Daoy (cell line): ENCODE results near the gene GSG1L. TPM values are rescaled to one million over a fixed set of nuclear protein-coding genes. Genes with fewer than 3 reads are reported as not detected.

Experiments used
- DNase-seq: peaks from one replicate; pipeline ENCODE4 v3.0.0-alpha.2; 2015; ENCODE audit warnings: low read depth
- total RNA-seq: library from RNA; depleted of rRNA; stranded (reverse); fragments of >200 nt; shearing (Covaris generic); gene quantifications from 2 replicates; pipeline ENCODE4 v1.2.3, GENCODE V29; 2014

GSG1L gene
- total RNA-seq, 1 experiment from 2014 or later: not detected

DNA sequence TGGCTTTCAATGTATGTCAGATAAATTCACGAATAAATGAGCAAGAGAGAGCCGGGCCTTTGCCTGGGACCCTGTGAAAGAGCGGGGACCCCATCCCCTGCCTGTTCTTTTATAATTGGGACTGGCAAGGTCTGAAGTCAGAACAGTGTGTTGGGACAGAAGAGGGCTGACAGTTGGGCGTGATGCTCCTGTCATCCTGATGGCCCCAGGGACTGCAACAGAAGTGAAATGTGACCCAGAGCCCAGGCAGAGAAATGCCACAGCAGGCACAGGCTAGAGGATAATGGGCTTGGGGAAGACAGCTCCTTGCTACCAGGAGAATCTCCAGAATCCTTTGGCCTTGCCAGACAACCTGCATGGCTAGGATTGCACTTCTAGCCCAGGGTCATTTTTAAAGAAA is 37.9 kb downstream of the GSG1L start:
- no peak for DNase-seq

DNA sequence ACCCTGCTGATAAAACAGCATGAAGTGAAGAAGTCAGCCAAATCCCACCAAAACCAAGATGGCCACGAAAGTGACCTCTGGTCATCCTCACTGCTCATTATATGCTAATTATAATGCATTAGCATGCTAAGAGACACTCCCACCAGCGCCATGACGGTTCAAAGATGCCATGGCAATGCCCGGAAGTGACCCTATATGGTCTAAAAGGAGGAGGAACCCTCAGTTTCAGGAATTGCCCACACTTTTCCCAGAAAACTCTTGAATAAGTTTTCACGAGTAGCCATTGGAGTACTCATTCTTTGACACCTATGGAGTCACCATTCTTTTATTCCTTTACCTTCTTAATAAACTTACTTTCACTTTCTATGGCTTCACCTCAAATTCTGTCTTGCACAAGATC is 44.3 kb downstream of the GSG1L start:
- DNase-seq: no peak

DNA sequence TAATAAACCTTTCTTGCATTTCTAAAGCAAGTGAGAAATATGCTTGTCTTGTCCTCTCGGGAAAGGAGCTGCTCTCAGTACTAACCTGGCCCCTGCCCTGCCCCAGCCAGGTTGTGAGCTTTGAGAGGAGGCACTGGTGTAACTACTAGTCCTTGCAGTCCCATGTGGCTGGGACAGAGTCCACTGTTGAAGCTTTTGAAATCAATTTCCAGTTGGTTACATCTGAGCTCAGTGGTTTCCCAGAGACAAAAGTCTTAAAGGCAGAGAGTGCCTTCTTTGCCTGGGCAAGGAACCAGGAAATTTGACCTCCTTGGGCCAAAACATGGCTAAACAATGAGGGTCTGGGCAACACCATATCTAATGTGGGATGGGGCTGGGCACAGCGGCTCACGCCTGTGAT is 48.7 kb downstream of the GSG1L start:
- no peak for DNase-seq

DNA sequence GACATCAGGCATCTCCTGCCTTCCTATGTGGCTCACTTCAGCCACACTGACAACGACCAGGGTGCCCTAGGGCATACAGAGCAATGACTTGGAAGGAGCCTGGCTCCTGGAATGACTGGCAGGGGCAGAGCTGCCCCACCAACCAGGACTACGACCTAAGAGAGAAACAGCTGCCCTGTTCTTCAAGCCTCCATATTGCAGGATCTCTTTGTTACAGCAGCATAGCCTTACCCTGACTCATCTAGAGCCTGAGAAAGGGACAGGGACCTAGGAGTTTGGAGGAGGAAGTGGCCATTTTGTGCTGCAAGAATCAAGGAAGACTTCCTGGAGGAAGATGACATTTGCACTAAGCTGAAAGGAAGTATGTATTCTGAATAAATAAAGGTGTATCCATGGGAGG is 49.6 kb downstream of the GSG1L start:
- DNase-seq: no peak

DNA sequence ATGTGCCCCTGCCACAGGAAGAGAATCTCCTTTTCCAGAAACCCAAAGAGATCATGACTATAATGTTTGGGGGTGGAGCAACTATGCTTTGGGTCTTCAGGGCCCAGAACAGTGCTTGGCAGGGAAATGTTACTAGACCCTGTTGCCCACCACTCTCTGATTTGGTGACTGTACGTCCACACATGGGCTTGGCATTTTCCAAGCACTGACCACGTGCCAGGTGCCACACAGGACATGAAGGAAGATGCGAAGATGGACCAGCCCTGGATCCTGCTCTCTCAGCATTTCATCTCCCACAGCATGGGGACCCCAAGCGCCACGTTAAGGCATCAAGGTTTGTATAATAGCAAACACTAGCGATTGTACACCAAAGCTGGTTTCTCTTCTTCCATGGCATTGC is 50.1 kb downstream of the GSG1L start:
- no peak for DNase-seq

DNA sequence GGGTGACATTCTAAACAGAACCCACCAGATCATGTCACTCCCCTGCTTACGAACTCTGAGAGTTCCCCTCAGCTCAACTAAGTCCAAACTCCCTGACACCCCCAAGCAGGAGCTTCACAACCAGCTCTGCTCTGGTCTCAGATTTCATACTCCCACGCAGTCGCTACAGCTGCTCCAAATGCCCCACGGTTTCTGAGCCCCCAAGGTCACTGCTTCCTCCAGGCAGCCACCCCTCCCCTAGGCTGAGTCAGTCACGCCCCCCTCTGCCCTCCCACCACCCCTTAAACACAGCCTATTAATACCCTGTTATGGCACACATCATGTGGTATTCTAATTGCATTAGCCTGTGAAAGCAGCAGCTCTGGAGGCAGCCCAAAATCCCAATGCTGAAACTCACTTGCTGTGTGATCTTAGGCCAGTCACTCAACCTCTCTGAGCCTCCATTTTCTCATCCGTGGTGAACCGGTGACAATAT is 51.5 kb downstream of the GSG1L start:
- DNase-seq: peak; percentile 30

DNA sequence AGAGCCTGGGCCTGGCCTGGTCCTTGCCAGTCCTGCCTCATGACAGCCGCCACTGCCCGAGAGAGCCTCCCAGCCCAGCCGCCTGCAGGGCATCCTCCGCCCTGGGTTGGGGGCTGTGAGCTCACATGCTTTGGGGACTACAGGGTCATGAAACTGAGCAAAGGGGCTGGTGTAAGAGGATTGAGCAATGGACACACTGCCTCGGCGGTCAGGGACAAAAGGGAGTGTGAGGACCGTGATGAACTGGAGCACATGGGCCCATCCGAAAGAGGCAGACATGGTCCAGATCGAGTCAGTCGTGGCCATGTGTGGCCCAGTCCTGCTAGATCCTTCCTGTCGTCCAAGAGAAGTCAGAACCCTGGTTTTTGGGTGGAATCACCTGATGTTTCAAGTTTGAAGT is 52.3 kb downstream of the GSG1L start:
- DNase-seq: no peak

DNA sequence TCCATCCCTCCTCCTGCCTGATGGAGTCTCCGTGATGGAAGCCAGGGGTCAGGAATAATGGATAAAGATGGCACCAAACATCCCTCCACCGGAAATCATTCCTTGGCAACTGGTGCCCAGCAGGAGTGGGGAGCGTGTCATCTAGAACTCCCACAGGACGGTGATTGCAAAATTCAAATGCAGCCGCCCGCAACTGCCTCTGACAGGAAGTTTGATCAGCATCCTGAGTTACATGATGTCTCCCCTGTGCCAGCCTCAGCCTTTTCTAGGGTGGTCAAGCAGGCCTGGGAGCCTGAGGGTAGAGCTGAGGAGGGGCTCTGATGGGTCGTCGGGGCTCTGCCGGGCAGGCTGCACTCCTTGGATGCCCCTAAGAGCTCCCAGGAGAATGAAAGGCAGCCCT is 52.8 kb downstream of the GSG1L start:
- DNase-seq: peak; percentile 49

DNA sequence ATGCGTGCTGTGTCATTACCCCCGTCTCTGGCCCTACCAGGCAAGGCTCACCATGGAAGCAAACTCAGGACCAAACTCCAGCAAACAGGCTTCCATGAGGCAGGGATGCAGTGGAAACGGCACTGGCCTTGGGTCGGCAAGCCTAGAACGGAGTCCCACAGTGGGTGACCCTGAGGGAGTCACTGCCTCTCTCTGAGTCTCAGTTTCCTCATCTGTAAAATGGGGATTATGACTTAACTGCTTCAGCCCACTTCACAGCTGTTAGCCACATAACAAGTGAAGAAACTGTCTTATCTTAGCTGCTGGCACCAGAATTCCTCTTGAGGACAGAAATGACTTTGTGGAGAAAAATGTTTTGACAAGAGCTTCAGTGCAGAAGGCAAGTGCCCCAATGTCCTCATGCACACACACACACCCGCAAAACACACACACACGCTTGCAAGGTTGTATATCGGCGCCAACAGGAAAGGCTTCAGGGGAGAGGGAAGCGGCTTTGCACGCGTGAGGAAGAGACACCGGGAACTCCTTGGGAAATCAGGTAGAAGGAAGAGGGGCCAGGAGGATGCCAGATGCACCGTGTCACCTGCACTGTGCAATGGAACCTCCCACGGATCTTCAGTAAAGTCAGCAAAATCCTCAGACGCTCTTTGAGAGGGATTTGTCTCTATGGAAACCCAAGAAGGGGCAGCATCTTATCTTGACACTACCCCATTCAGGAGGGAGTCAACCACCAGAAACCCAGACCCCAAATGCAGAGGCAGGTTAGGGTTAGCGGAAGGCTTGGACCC is 53.7 kb downstream of the GSG1L start:
- no peak for DNase-seq

DNA sequence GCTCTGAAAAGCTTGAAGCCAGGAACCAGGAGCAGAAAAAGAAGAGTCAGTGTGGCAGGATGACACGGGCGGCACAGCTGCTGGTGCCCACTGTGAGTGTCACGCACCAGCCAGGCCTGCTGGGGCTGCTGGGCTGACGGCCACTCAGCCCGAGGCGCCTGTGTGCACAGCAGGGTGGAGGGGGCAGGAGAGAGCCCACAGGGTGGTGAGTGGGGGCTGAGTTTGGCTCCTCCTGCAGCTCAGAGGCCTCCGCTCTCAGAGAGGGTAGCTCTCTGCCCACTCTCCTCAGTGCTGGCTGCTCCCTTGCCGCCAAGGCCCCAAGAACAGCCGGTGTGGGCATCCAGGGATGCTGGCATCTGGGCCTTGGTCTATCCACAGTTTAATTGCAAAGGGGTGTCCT is 59.6 kb downstream of the GSG1L start:
- DNase-seq: no peak

DNA sequence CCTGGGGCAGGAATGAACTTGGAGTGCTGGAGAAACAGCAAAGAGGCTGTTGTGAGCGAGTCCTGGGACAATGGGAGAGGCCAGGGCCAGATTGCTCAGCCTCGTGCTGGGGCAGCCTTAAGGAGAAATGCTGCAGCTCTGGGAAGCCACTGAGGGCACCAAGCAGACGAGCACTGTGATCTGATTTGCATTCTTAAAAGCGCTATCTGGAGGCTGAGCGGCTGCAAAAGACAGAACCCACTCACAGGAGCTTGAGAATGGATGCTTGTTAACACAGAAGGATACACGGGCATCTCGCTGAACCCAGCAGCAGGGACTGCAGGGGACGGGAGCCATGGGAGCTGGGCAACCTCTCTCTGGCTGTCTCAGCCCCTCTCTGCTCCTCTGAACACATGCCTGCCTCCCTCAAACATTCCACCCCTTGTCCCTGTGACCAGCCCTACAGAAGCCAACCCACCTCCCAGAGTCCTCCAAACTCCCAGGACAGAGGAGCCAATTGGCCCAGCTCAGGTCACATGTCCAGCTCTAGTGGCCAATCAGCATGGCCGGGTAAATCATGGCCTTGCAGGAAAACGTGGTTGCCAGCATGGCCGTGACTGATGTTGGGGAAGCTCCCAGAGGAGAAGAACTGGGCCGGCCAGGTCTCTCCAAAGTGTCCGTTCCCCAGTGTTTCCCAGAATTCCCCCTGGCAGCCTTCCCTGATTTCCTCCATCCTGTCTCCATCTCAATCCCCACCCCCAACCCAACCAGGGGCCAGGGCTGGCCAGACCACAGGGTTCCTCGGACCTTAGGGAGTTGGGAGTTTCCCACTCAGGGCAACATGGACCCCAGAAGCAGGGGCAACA is 60.3 kb downstream of the GSG1L start:
- DNase-seq: no peak

DNA sequence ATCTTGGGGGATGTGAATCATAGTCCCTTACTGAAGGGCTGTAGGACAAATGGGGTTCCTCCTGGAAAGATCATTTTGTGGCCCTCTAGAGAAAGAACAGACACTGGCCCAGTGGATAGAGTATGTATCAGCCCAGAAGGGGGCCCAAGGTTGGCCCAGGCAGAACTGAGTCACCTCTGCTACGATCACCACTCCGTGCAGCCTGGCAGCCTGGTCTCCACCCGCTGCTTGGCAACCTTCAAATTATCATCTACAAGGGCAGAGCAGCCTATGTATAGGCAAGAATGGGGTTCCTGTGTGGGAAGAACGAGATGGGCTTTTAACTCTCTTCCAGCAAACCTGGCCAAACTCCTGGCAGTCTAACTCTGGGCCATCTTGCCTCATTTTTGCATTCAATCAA is 61.9 kb downstream of the GSG1L start:
- DNase-seq: no peak

DNA sequence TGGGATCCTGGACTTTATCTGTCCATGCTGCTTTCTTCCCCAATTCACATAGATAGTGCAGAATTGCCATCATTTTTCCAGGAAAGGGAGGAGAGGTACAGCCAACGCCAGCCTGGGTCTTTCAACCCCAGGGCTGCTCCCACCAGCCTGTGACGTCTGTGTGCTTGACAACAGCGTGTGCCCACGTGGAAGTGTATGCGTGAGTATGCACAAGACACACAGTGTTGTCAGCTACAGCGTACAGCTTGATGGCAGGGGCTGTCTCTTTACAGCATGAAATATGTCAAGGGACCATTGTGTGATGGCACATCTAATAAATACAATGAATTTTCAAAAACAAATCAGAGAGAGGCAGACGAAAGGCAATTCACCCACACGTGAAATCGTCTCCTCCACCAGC is 62.3 kb downstream of the GSG1L start:
- no peak for DNase-seq

DNA sequence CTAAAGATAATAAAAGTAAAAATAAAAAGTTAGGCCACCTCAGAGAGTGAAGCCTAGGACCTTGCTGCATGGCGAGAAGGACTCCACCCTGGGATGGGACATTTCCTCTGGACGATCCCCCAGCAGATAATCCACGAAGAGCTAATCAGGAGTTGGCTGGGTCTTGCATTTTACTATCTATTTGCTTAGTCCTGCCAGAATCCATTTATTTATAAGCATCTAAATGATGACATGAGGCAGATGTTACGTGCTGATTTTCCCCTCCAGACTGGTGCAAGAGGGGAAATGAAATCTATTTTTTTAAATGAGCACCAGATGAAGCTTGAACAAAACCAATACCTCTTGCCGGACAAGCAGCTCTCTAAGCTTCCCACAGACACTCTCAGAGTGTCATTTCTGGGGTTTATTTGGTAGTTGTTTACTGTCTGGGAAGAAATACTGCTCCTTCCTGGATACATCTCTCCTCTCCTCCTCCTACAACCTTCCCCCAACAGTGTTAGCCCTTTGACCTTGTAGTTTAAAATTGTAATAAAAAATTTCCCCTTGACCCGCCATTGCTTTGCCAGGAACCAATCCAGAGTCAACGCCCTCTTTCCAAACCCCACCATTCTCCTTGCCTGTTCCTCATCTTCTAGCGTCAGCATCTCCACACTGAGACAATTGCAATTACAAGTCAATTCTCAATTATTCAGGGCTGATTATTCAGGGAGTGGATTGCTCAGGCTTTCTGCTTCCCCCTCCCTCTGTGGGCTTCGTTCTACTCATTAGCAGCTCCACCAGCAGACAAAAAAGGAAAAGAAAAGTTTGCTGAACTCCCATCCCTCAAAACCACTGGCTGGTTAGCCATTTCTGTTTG is 63.0 kb downstream of the GSG1L start:
- DNase-seq: no peak

DNA sequence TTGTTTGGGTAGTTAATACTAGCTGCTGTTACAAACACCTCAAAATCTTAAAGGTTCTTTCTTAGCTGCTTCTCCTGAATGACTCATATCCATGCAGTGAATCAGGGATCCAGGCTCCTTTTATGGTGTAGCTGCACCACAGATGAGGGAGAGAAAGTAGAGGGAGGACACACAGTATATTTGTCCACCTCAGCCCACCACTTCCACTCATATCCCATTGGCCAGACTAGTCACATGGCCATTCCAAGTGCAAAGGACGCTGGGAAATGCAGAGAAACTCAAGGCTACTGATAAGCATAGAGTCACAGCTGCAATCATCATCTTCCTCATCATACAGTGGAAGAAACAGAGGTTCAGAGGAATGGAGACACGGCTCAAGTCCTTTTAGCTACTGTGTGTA is 63.8 kb downstream of the GSG1L start:
- DNase-seq: peak; percentile 10

DNA sequence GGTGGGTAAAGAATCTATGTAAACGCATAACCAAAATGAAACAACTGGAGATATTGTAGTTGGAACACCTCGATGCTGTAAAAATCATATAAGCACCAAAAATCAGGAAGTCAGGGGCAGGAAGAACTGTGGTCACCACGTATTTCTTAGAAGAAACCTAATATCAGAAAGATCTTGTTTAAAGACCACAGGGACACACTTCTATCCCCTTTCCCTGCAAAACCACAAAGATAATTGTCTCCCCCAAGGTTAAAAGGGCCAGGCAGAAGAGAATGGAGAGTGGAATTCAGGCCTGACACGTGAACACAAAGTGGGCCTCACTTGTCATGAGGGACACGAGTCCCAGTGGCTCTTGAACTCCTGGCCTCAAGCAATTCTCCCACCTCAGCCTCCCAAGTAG is 68.1 kb downstream of the GSG1L start:
- DNase-seq: no peak

DNA sequence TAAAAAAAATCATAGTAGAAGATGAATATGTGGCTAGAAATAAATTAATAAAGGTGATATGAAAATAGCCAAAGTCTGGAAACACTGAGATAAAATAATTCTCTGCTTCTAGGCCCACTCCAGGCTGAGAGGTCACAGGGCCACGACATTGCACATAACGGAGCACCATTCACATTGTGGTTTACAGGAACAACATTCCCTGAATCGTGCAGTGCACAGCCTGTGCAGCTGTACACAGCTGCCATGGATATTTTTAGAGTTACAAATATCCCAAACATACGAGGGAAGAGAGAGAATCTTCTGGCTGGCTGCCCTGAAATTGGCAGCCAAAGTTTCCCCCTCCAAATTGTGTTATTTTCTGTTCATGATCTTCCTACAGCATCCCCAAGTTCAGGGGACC is 68.8 kb downstream of the GSG1L start:
- no peak for DNase-seq

DNA sequence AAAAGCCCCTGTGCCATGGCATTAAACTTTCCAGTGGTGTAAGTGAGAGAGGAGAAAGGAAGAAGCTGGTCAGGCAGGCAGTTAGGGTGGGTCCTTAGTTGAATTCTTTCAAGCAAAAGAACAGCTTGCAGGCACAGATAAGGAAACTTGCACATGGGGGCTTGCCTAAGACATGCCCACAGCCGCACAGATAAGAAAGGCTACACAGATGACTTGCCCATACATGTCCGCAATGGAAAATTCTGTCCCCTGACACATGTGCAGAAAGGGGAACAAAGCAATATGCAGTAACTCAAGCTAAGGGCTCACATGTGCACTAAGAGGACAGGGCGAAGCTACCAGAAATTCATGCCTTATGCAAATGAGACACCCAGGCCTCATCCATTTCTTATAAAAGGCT is 69.9 kb downstream of the GSG1L start:
- no peak for DNase-seq

DNA sequence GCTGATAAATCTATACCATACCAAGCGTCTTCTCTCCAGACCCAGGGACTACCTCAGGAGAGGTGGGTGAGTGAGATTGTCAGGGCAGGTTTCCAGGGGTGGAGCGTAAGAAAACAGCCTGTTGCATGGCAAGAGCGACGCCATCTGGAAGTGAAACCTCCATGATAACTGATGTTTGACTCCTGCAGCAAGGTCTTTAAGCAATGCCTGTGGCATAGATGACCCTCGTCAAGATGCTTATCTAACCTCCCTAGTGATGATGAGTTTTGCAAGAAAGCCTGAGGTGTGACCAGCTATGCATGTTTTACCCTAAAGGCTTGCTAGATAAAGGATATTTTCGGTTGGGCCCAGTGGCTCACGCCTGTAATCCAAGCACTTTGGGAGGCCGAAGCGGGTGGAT is 71.6 kb downstream of the GSG1L start:
- DNase-seq: no peak

DNA sequence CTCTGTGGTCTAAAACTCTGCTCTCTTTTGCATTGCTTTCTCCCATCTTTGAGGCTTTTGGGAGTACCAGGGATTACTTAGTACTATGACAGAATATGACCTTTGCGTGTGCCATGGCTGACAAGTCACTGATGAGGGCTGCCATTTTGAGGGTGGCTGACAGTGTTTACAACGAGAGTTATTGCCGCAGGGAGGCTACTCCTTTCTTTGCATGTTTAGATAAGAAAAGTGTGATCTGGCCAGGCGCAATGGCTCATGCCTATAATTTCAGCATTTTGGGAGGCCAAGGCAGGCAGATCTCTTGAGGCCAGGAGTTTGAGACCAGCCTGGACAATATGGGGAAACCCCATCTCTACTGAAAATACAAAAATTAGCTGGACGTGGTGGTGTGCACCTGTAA is 77.5 kb downstream of the GSG1L start:
- no peak for DNase-seq

DNA sequence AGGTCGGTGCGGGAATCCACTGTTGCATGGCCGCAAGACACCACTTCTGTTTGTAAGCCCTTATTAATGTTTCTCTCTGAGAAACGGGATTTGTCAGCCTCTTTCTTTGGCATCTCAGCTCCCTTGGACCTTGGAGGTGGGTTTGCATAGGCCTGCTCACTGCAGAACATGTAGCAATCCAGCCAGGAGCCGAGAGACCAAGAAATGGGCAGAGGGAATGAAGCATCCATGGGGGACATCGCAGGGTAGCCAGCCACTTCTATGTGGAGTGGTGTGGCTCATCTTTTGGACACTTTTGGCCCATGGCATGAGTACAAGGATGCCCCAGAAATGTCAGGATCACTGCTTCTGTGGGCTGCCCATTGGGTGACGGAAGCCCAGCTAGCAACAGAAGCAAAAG is 79.4 kb downstream of the GSG1L start:
- no peak for DNase-seq

DNA sequence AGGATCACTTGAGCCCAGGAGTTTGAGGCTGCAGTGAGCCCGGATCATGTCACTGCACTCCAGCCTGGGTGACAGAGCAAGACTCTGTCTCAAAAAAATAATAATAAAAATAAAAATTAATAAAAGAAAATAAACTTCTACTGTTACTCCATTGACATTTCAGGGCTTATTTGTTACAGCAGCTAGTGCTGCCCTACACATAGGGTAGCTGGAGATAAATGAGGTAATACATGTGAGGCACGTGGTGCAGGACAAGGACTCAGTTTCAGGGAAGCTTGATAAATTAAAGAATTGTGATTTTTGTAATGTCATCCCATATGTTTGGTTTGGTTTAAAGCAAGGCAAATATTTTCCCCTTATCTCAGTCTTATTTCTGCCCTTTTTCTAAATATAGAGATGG is 80.3 kb downstream of the GSG1L start:
- DNase-seq: no peak
